HFF-Myc (cell line): ENCODE measurements around the gene EXOC3L1.

Source experiments
- DNase-seq: peaks from one replicate; pipeline ENCODE4 v3.0.0-alpha.2; 2011; ENCODE audit warnings: low read depth; ENCODE audit errors: extremely low read depth
- H3K4me3 ChIP-seq: replicated peaks from 2 replicates; pipeline ENCODE4 v1.5.1; 2011; ENCODE audit warnings: low read depth, mild to moderate bottlenecking, control low read depth, low read length
- CTCF ChIP-seq: IDR thresholded peaks from 2 replicates; pipeline ENCODE4 v1.5.1; 2012; ENCODE audit warnings: mild to moderate bottlenecking, low read depth, low read length, control low read depth; ENCODE audit errors: missing control alignments

EXOC3L1 gene

GRCh38 chr16:67181346-67181745, 8.6 kb downstream of the EXOC3L1 start:
- no peak for TF ChIP-seq CTCF
- no peak for DNase-seq
- H3K4me3 ChIP-seq: no peak overlapping the region

- DNase-seq: no peak
- H3K4me3 ChIP-seq: no peak overlapping the region
- no peak for TF ChIP-seq CTCF
These were observed 9.8 kb downstream of the EXOC3L1 start for GRCh38 chr16:67180166-67180565.

- no peak for DNase-seq
- TF ChIP-seq CTCF: peak; percentile 20
- no peak overlapping the region for H3K4me3 ChIP-seq
These were observed 10.4 kb downstream of the EXOC3L1 start for GRCh38 chr16:67179421-67180080.

- H3K4me3 ChIP-seq: peak overlapping the region; percentile 15
- no peak for TF ChIP-seq CTCF
- DNase-seq: no peak
These were observed 11.9 kb downstream of the EXOC3L1 start for GRCh38 chr16:67177743-67178699.

- DNase-seq: no peak
- H3K4me3 ChIP-seq: no peak overlapping the region
- TF ChIP-seq CTCF: no peak
These were observed 13.3 kb downstream of the EXOC3L1 start for GRCh38 chr16:67176662-67177061.

GRCh38 chr16:67174706-67175231, 15.2 kb downstream of the EXOC3L1 start:
- no peak for TF ChIP-seq CTCF
- no peak for DNase-seq
- H3K4me3 ChIP-seq: peak overlapping the region; percentile 43
